HepG2 (cell line): ENCODE measurements around the gene MYOM1. TPM values are rescaled to one million over a fixed set of nuclear protein-coding genes. Genes with fewer than 3 reads are reported as not detected.

ENCODE experiments used
- CREB1 ChIP-seq, 2 experiments: fragments of 450-650 bp in 1 of 2; IDR thresholded peaks; 2 replicates each; pipeline ENCODE4 v1.6.1; 2016 to 2017; ENCODE audit warnings: control low read depth in 1 of 2, mild to moderate bottlenecking in 1 of 2, missing compliant biosample characterization in 1 of 2, missing genetic modification characterization in 1 of 2
- FOXA3 ChIP-seq: IDR thresholded peaks from 2 replicates; pipeline ENCODE4 v1.6.1; 2016; ENCODE audit warnings: missing genetic modification reagents, missing compliant biosample characterization
- GATA4 ChIP-seq: sonication (generic); IDR thresholded peaks from 2 replicates; pipeline ENCODE4 v1.6.1; 2016; ENCODE audit warnings: antibody characterized with exemption, low read depth, borderline replicate concordance
- HDAC1 ChIP-seq: sonication (generic); formaldehyde crosslinking; IDR thresholded peaks from 2 replicates; pipeline ENCODE4 v1.5.1; 2020; ENCODE audit warnings: mild to moderate bottlenecking, missing genetic modification reagents
- HMGA1 ChIP-seq: sonication (generic); formaldehyde crosslinking; conservative IDR thresholded peaks from 2 replicates; pipeline ENCODE4 v1.4.0; 2020; ENCODE audit warnings: missing genetic modification reagents
- IKZF4 ChIP-seq: sonication (generic); formaldehyde crosslinking; IDR thresholded peaks from 2 replicates; pipeline ENCODE4 v1.5.1; 2020; ENCODE audit warnings: borderline replicate concordance, mild to moderate bottlenecking, low read depth, missing genetic modification reagents; ENCODE audit errors: not compliant biosample characterization
- IRF9 ChIP-seq: sonication (generic); formaldehyde crosslinking; IDR thresholded peaks from 2 replicates; pipeline ENCODE4 v1.8.0; 2022; ENCODE audit warnings: missing genetic modification reagents, mild to moderate bottlenecking, borderline replicate concordance
- NPAS2 ChIP-seq: sonication (generic); formaldehyde crosslinking; IDR thresholded peaks from 2 replicates; pipeline ENCODE4 v1.8.0; 2022; ENCODE audit warnings: mild to moderate bottlenecking, missing genetic modification reagents, borderline replicate concordance
- POLR2AphosphoS2 ChIP-seq: IDR thresholded peaks from 2 replicates; pipeline ENCODE4 v1.6.1; 2011; ENCODE audit warnings: low read depth, low read length, improper control_type of control experiment
- RFXANK ChIP-seq: IDR thresholded peaks from 2 replicates; pipeline ENCODE4 v1.6.1; 2016
- SMYD3 ChIP-seq: sonication (generic); formaldehyde crosslinking; IDR thresholded peaks from 2 replicates; pipeline ENCODE4 v1.8.1; 2023; ENCODE audit warnings: mild to moderate bottlenecking, missing genetic modification reagents
- SP4 ChIP-seq: sonication (generic); formaldehyde crosslinking; IDR thresholded peaks from 2 replicates; pipeline ENCODE4 v1.8.1; 2023; ENCODE audit warnings: mild to moderate bottlenecking, missing genetic modification reagents
- TIGD3 ChIP-seq: sonication (generic); formaldehyde crosslinking; IDR thresholded peaks from 2 replicates; pipeline ENCODE4 v1.5.1; 2020; ENCODE audit warnings: mild to moderate bottlenecking, missing genetic modification reagents, borderline replicate concordance
- ZBTB26 ChIP-seq: IDR thresholded peaks from 2 replicates; pipeline ENCODE4 v1.6.1; 2016; ENCODE audit warnings: missing compliant biosample characterization, missing genetic modification reagents, borderline replicate concordance
- ZBTB7B ChIP-seq: sonication (generic); formaldehyde crosslinking; IDR thresholded peaks from 2 replicates; pipeline ENCODE4 v1.4.0; 2020; ENCODE audit warnings: missing genetic modification reagents
- ZNF205 ChIP-seq: IDR thresholded peaks from 2 replicates; pipeline ENCODE4 v1.6.1; 2018; ENCODE audit warnings: missing biosample characterization, missing genetic modification reagents
- ZNF24 ChIP-seq: fragments of 450-650 bp; IDR thresholded peaks from 2 replicates; pipeline ENCODE4 v1.6.1; 2017; ENCODE audit warnings: antibody characterized with exemption, mild to moderate bottlenecking
- ZNF333 ChIP-seq: sonication (generic); formaldehyde crosslinking; IDR thresholded peaks from 2 replicates; pipeline ENCODE4 v1.4.0; 2020; ENCODE audit warnings: mild to moderate bottlenecking, missing genetic modification reagents, borderline replicate concordance
- ZNF383 ChIP-seq: sonication (generic); formaldehyde crosslinking; IDR thresholded peaks from 2 replicates; pipeline ENCODE4 v1.4.0; 2020; ENCODE audit warnings: missing genetic modification reagents, mild to moderate bottlenecking, borderline replicate concordance
- ZNF484 ChIP-seq: sonication (generic); formaldehyde crosslinking; IDR thresholded peaks from 2 replicates; pipeline ENCODE4 v1.5.1; 2020; ENCODE audit warnings: mild to moderate bottlenecking, low read depth, missing genetic modification reagents, borderline replicate concordance
- ZNF772 ChIP-seq: sonication (generic); formaldehyde crosslinking; IDR thresholded peaks from 2 replicates; pipeline ENCODE4 v1.5.0; 2020; ENCODE audit warnings: mild to moderate bottlenecking, missing genetic modification reagents
- ZNF775 ChIP-seq: sonication (generic); formaldehyde crosslinking; IDR thresholded peaks from 2 replicates; pipeline ENCODE4 v1.4.0; 2020; ENCODE audit warnings: missing genetic modification reagents, mild to moderate bottlenecking, moderate library complexity, borderline replicate concordance
- polyA plus RNA-seq, 8 experiments: library from polyadenylated mRNA; depleted of rRNA in 3 of 8; stranded (reverse) in 7 of 8; unstranded in 1 of 8; fragments of >200 nt; fragmentation: Illumina TruSeq in 4 of 8; extraction: Trizol in 4 of 8; gene quantifications; 2 replicates each; pipeline versions ENCODE4 v1.2.1 to v1.2.3, GENCODE V29; 2011 to 2016; ENCODE audit warnings: low read depth in 4 of 8, missing spikeins in 1 of 8, mixed read lengths in 1 of 8; ENCODE audit not compliant: insufficient read depth in 1 of 8
- total RNA-seq, 5 experiments: library from RNA; depleted of rRNA; stranded (reverse); fragments of >200 nt; fragmentation: Illumina TruSeq; extraction: Trizol; gene quantifications; 2 replicates each; pipeline ENCODE4 v1.2.3, GENCODE V29; 2016; ENCODE audit warnings: low read depth in 1 of 5
- TF ChIP-seq, protein P1 (sequence below): sonication (generic); formaldehyde crosslinking; IDR thresholded peaks from 2 replicates; pipeline ENCODE4 v1.4.0; 2020; ENCODE audit warnings: missing genetic modification reagents, borderline replicate concordance

MYOM1 gene
- total and polyA plus RNA-seq, 2 of the 13 experiments (the other 11 are each of a cell fraction or from before 2014, with no cell fraction given) = 0.46 to 0.98 TPM

GRCh38 chr18:3233433-3234168 is 13.8 kb upstream of the MYOM1 start (continued):
- no peak for TF ChIP-seq TIGD3 (CRISPR knock-in tag)
- no peak for TF ChIP-seq SP4 (CRISPR knock-in tag)
- TF ChIP-seq, protein P1, sequence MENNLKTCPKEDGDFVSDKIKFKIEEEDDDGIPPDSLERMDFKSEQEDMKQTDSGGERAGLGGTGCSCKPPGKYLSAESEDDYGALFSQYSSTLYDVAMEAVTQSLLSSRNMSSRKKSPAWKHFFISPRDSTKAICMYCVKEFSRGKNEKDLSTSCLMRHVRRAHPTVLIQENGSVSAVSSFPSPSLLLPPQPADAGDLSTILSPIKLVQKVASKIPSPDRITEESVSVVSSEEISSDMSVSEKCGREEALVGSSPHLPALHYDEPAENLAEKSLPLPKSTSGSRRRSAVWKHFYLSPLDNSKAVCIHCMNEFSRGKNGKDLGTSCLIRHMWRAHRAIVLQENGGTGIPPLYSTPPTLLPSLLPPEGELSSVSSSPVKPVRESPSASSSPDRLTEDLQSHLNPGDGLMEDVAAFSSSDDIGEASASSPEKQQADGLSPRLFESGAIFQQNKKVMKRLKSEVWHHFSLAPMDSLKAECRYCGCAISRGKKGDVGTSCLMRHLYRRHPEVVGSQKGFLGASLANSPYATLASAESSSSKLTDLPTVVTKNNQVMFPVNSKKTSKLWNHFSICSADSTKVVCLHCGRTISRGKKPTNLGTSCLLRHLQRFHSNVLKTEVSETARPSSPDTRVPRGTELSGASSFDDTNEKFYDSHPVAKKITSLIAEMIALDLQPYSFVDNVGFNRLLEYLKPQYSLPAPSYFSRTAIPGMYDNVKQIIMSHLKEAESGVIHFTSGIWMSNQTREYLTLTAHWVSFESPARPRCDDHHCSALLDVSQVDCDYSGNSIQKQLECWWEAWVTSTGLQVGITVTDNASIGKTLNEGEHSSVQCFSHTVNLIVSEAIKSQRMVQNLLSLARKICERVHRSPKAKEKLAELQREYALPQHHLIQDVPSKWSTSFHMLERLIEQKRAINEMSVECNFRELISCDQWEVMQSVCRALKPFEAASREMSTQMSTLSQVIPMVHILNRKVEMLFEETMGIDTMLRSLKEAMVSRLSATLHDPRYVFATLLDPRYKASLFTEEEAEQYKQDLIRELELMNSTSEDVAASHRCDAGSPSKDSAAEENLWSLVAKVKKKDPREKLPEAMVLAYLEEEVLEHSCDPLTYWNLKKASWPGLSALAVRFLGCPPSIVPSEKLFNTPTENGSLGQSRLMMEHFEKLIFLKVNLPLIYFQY (CRISPR knock-in tag) = 0 out of 2 replicates have a peak, but pooled peaks have one; percentile 21
- no peak for TF ChIP-seq POLR2AphosphoS2
- TF ChIP-seq ZNF484 = no peak
- TF ChIP-seq RFXANK = no peak
- TF ChIP-seq ZNF24 = peak; percentile 49
- TF ChIP-seq ZNF772 = peak; percentile 72; the same call in 1 of the 2 replicates
- no peak for TF ChIP-seq ZNF383 (CRISPR knock-in tag)
- peak; percentile 80 for TF ChIP-seq CREB1 (IDR thresholded peaks at IDR 0.05)
- TF ChIP-seq CREB1 (CRISPR knock-in tag; IDR thresholded peaks at IDR 0.05) = peak; percentile 82
- TF ChIP-seq ZNF775 (CRISPR knock-in tag) = no peak
- TF ChIP-seq ZNF205 (CRISPR knock-in tag) = no peak
- no peak for TF ChIP-seq ZBTB26 (CRISPR knock-in tag)
- peak; percentile 69 for TF ChIP-seq ZBTB7B (CRISPR knock-in tag)
- no peak for TF ChIP-seq HMGA1 (CRISPR knock-in tag)
- no peak; the same call in 1 of the 2 replicates for TF ChIP-seq SMYD3 (CRISPR knock-in tag)
- TF ChIP-seq GATA4 = peak; percentile 95
- TF ChIP-seq ZNF333 (CRISPR knock-in tag) = no peak
- TF ChIP-seq IKZF4 (CRISPR knock-in tag) = no peak
- peak; percentile 98 for TF ChIP-seq FOXA3 (CRISPR knock-in tag)
- TF ChIP-seq IRF9 (CRISPR knock-in tag) = no peak
- TF ChIP-seq HDAC1 (CRISPR knock-in tag) = peak; percentile 85
- TF ChIP-seq NPAS2 = 0 out of 2 replicates have a peak, but pooled peaks have one; percentile 40
